Astrocyte (in vitro differentiated cells and primary cell): ENCODE results near the gene SECISBP2L. TPM values are rescaled to one million over a fixed set of nuclear protein-coding genes. Genes with fewer than 3 reads are reported as not detected.
A peak's percentile ranks its signal among the peaks of the same experiment; 100 is the strongest.

Experiments
- DNase-seq: peaks from one replicate; pipeline ENCODE4 v3.0.0-alpha.2; 2010; ENCODE audit warnings: low read depth
- FAIRE-seq: peaks from 2 replicates; lab custom pipeline; 2011; peaks lifted over from hg19 to GRCh38; lab: Jason Lieb, UNC
- H2AFZ ChIP-seq: 2 replicates; pipeline ENCODE4 v1.6.0; 2012; ENCODE audit warnings: low read depth, low read length, inconsistent platforms
- H3K27ac ChIP-seq: 2 replicates; pipeline ENCODE4 v1.5.1; 2011; ENCODE audit warnings: low read depth, low read length, inconsistent platforms
- H3K27me3 ChIP-seq: 2 replicates; pipeline ENCODE4 v1.6.0; 2011; ENCODE audit warnings: low read length, inconsistent platforms; ENCODE audit not compliant: insufficient read depth
- H3K36me3 ChIP-seq: 2 replicates; pipeline ENCODE4 v1.5.1; 2011; ENCODE audit warnings: low read length, inconsistent platforms; ENCODE audit not compliant: insufficient read depth
- H3K4me1 ChIP-seq: 2 replicates; pipeline ENCODE4 v1.5.1; 2011; ENCODE audit warnings: low read length, inconsistent platforms; ENCODE audit not compliant: insufficient read depth
- H3K4me2 ChIP-seq: 2 replicates; pipeline ENCODE4 v1.6.0; 2012; ENCODE audit warnings: low read length, inconsistent platforms
- H3K4me3 ChIP-seq: 2 replicates; pipeline ENCODE4 v1.5.1; 2011; ENCODE audit warnings: low read depth, mild to moderate bottlenecking, low read length, inconsistent platforms; ENCODE audit not compliant: insufficient read depth
- H3K79me2 ChIP-seq: 2 replicates; pipeline ENCODE4 v1.6.0; 2012; ENCODE audit warnings: mild to moderate bottlenecking, low read length, inconsistent platforms; ENCODE audit not compliant: insufficient read depth
- H3K9ac ChIP-seq: 2 replicates; pipeline ENCODE4 v1.6.0; 2012; ENCODE audit warnings: mild to moderate bottlenecking, low read length, inconsistent platforms
- H3K9me3 ChIP-seq: 2 replicates; pipeline ENCODE4 v1.5.1; 2012; ENCODE audit warnings: low read depth, mild to moderate bottlenecking, low read length, inconsistent platforms; ENCODE audit not compliant: insufficient read depth
- H4K20me1 ChIP-seq: 2 replicates; pipeline ENCODE4 v1.6.0; 2012; ENCODE audit warnings: low read length, inconsistent platforms; ENCODE audit not compliant: insufficient read depth
- H3K27ac Mint-ChIP-seq: one replicate; pipeline ENCODE4 v1.8.0; 2021; ENCODE audit warnings: mild to moderate bottlenecking, mixed read lengths; ENCODE audit not compliant: unreplicated experiment
- H3K27me3 Mint-ChIP-seq: one replicate; pipeline ENCODE4 v1.8.0; 2021; ENCODE audit warnings: low read depth, mixed read lengths; ENCODE audit not compliant: unreplicated experiment
- H3K36me3 Mint-ChIP-seq: one replicate; pipeline ENCODE4 v1.8.0; 2021; ENCODE audit warnings: low read depth, mixed read lengths; ENCODE audit not compliant: unreplicated experiment
- H3K4me1 Mint-ChIP-seq: one replicate; pipeline ENCODE4 v1.8.0; 2021; ENCODE audit warnings: low read depth, mixed read lengths; ENCODE audit not compliant: unreplicated experiment
- H3K4me3 Mint-ChIP-seq: one replicate; pipeline ENCODE4 v1.8.0; 2021; ENCODE audit warnings: mild to moderate bottlenecking, moderate library complexity, mixed read lengths; ENCODE audit not compliant: unreplicated experiment
- H3K9me3 Mint-ChIP-seq: one replicate; pipeline ENCODE4 v1.8.0; 2021; ENCODE audit warnings: mild to moderate bottlenecking, mixed read lengths; ENCODE audit not compliant: unreplicated experiment
- EZH2 ChIP-seq: IDR thresholded peaks from 2 replicates; pipeline ENCODE4 v1.6.1; 2012; ENCODE audit warnings: mild to moderate bottlenecking, low read length, inconsistent platforms; ENCODE audit not compliant: insufficient read depth
- total RNA-seq: library from RNA; stranded (reverse); gene quantifications from 2 replicates; pipeline ENCODE4 v1.2.1, GENCODE V29; 2021
- TF ChIP-seq, protein P1 (sequence below): IDR thresholded peaks from 2 replicates; pipeline ENCODE4 v1.5.1; 2011; ENCODE audit warnings: low read depth, mild to moderate bottlenecking, inconsistent platforms, low read length, moderate library complexity; ENCODE audit not compliant: insufficient read depth

Gene SECISBP2L
- total RNA-seq, 1 donor from 2014 or later: 52.5 TPM

DNA sequence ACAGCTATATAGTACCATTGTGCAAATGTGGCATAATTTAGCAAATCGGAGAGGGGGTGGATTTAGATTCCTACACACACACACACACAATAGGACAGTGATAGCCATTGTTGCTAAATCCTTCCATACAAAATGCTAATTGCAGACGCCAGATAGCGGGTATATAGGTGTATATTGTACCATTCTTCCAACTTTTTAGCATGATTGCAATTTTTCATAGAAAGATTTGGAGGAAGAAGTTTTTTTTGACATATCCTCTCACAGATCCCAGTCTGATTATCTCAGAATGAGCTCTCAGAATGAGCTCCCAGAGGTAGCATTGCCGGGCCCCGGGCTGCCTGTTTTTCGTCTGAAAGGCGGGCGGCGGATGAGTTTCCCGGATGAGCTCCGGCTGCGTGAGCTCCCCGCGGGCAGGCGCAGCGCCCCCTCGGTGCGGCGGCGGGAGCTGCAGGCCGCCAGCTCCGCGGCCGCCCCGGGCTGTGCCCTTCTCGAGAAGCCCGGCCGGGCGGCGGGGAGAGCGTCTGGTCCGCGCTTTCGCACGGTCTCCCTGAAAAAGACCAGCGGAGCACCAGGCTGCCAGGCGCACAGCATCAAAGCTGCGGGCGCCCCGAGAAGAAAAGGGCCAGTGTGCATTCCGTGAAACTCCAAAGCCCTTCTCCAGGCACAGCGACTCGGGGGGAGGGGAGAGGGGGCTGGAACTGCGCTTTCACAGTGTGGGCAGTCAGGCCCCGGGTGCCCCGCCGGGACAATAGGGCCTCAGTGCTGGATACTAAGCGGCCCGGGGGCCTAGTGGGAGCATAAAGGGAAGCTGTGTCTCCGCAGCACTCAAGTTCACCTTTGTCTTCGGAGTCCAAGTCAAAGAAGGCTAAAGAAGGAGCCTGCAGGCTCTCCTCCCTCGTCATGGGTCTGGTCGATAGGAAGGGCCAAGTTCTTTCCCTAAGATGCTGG is 70.5 kb downstream of the SECISBP2L start:
- peak; percentile 63 for DNase-seq
- Histone ChIP-seq H3K79me2 (no peaks in the 10 kb centered on the region), H3K4me1 (peaks cover 5% of the 10 kb centered on the region), H4K20me1 (no peaks in the 10 kb centered on the region), H3K9me3 (no peaks in the 10 kb centered on the region), H2AFZ (peak overlapping the region; percentile 96), H3K4me3 (peak overlapping the region; percentile 53), H3K27ac (peak overlapping the region; percentile 59), H3K9ac (peak overlapping the region; percentile 76), H3K27me3 (no peaks in the 10 kb centered on the region), H3K4me2 (peak overlapping the region; percentile 83), H3K36me3 (no peaks in the 10 kb centered on the region)
- H3K36me3 Mint-ChIP-seq: peaks cover 1% of the 10 kb centered on the region
- no peaks in the 10 kb centered on the region for H3K27me3 Mint-ChIP-seq
- peak overlapping the region; percentile 42 for H3K4me3 Mint-ChIP-seq
- no peak for FAIRE-seq
- peak overlapping the region; percentile 58 for H3K27ac Mint-ChIP-seq
- TF ChIP-seq, protein P1, sequence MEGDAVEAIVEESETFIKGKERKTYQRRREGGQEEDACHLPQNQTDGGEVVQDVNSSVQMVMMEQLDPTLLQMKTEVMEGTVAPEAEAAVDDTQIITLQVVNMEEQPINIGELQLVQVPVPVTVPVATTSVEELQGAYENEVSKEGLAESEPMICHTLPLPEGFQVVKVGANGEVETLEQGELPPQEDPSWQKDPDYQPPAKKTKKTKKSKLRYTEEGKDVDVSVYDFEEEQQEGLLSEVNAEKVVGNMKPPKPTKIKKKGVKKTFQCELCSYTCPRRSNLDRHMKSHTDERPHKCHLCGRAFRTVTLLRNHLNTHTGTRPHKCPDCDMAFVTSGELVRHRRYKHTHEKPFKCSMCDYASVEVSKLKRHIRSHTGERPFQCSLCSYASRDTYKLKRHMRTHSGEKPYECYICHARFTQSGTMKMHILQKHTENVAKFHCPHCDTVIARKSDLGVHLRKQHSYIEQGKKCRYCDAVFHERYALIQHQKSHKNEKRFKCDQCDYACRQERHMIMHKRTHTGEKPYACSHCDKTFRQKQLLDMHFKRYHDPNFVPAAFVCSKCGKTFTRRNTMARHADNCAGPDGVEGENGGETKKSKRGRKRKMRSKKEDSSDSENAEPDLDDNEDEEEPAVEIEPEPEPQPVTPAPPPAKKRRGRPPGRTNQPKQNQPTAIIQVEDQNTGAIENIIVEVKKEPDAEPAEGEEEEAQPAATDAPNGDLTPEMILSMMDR: peak; percentile 62
- TF ChIP-seq EZH2: no peak
- H3K4me1 Mint-ChIP-seq: peaks cover 7% of the 10 kb centered on the region
- peaks cover under 1% of the 10 kb centered on the region for H3K9me3 Mint-ChIP-seq

DNA sequence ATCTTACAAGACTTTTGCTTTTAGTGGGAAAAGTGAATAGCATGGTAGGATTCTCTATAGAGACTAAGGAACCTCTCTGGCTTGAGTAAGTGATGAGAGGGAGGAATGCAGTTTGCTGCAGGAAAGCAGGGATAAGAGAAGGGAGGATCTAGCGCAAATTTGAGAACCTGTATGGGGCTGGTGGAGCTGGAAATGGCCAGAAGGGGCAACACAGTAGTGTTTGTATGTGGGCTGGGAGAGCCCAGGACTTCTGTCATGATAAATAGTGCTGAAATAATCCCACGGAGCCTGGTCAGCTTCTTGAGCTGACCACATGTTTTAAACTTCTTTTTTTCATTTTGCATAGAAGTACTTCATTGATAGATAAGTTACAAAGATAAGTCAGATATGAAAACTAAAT is 71.4 kb downstream of the SECISBP2L start:
- H3K27ac Mint-ChIP-seq: peak overlapping the region; percentile 15

More for the DNA sequence above, 71.4 kb downstream of the SECISBP2L start:
- DNase-seq: no peak
- no peak for TF ChIP-seq EZH2
- TF ChIP-seq, protein P1: peak; percentile 11
- Mint-ChIP-seq H3K36me3 (peaks cover 1% of the 10 kb centered on the region), H3K9me3 (peaks cover 4% of the 10 kb centered on the region), H3K27me3 (no peaks in the 10 kb centered on the region), H3K4me1 (peaks cover 7% of the 10 kb centered on the region), H3K4me3 (peak overlapping the region; percentile 23)
- Histone ChIP-seq H3K79me2 (no peaks in the 10 kb centered on the region), H3K27ac (no peak overlapping the region), H3K4me2 (no peak overlapping the region), H4K20me1 (no peaks in the 10 kb centered on the region), H3K4me1 (peaks cover 5% of the 10 kb centered on the region), H3K9me3 (no peaks in the 10 kb centered on the region), H3K36me3 (no peaks in the 10 kb centered on the region), H3K4me3 (no peak overlapping the region), H3K9ac (peak overlapping the region; percentile 76), H3K27me3 (no peaks in the 10 kb centered on the region), H2AFZ (no peak overlapping the region)
- FAIRE-seq: no peak
